GM19324 (cell line): Measurements from ENCODE around the gene LPP.

Source experiments
- ATAC-seq: cut with Tn5 transposase; IDR thresholded peaks from one replicate; pipeline ENCODE4 v1.9.1; 2021; ENCODE audit warnings: mild to moderate bottlenecking, moderate library complexity; ENCODE audit not compliant: unreplicated experiment, low FRiP score

The LPP gene

GRCh38 chr3:188343894-188344293 is 189.9 kb downstream of the LPP start:
- ATAC-seq: no peak

GRCh38 chr3:188345223-188345622 is 191.3 kb downstream of the LPP start:
- ATAC-seq: no peak

- ATAC-seq: no peak
Observed at GRCh38 chr3:188348435-188349244, 194.7 kb downstream of the LPP start.

- no peak for ATAC-seq
Observed at GRCh38 chr3:188349351-188349901, 195.5 kb downstream of the LPP start.

GRCh38 chr3:188349933-188350332 is 196.0 kb downstream of the LPP start:
- ATAC-seq: no peak

- no peak for ATAC-seq
Observed at GRCh38 chr3:188350961-188351360, 197.0 kb downstream of the LPP start.

- ATAC-seq: no peak
Observed at GRCh38 chr3:188351648-188352047, 197.7 kb downstream of the LPP start.

- no peak for ATAC-seq
Observed at GRCh38 chr3:188352196-188352927, 198.4 kb downstream of the LPP start.

GRCh38 chr3:188353426-188353825 is 199.5 kb downstream of the LPP start:
- ATAC-seq: no peak

GRCh38 chr3:188358787-188359493 is 205.0 kb downstream of the LPP start:
- ATAC-seq: no peak

GRCh38 chr3:188360364-188360881 is 206.5 kb downstream of the LPP start:
- no peak for ATAC-seq

GRCh38 chr3:188361888-188362287 is 207.9 kb downstream of the LPP start:
- ATAC-seq: no peak

- no peak for ATAC-seq
Observed at GRCh38 chr3:188362405-188362831, 208.5 kb downstream of the LPP start.

- no peak for ATAC-seq
Observed at GRCh38 chr3:188365184-188365583, 211.2 kb downstream of the LPP start.

- ATAC-seq: no peak
Observed at GRCh38 chr3:188365988-188366698, 212.2 kb downstream of the LPP start.

GRCh38 chr3:188367678-188368077 is 213.7 kb downstream of the LPP start:
- ATAC-seq: no peak

GRCh38 chr3:188369526-188369925 is 215.6 kb downstream of the LPP start:
- no peak for ATAC-seq

GRCh38 chr3:188370081-188370830 is 216.3 kb downstream of the LPP start:
- ATAC-seq: no peak

- ATAC-seq: no peak
Observed at GRCh38 chr3:188378786-188379185, 224.8 kb downstream of the LPP start.
